ENCODE measurements around the gene CLTA.

CLTA gene

DNA sequence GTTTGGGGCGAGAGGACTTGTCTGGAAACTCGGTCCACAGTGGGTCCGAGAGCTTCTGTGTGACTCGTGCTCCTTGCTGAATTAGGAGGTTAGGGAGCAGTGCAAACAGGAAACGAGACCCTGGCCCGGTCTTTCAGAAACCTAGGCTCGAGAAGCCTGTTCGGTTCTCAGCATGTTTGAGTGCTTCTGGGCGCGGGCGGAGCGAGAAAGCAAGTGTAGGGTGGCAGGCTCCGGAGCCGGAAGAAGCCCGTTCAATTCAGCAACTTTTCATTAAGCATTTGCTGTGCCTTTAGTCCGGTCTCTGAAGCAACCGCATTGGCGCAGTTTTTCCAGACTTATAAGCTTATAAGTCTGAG is 547 bp downstream of the CLTA start:
- peaks cover 16% of the 10 kb centered on the region for H3K36me3 Mint-ChIP-seq (ENCODE audit: low read depth)
- peak overlapping the region; percentile 92 for H3K4me3 Mint-ChIP-seq
- H3K27me3 Mint-ChIP-seq: no peaks in the 10 kb centered on the region
- peak overlapping the region; percentile 43 for H3K27ac Mint-ChIP-seq
- H3K4me1 Mint-ChIP-seq (ENCODE audit: low read depth): peaks cover 47% of the 10 kb centered on the region
- H3K9me3 Mint-ChIP-seq: no peaks in the 10 kb centered on the region

- H3K4me1 Mint-ChIP-seq (ENCODE audit: low read depth): peaks cover 50% of the 10 kb centered on the region
- H3K27me3 Mint-ChIP-seq: no peaks in the 10 kb centered on the region
- peaks cover 16% of the 10 kb centered on the region for H3K36me3 Mint-ChIP-seq (ENCODE audit: low read depth)
- peak overlapping the region; percentile 43 for H3K27ac Mint-ChIP-seq
- peak overlapping the region; percentile 92 for H3K4me3 Mint-ChIP-seq
- H3K9me3 Mint-ChIP-seq: no peaks in the 10 kb centered on the region
Measured at GRCh38 chr9:36191686-36192085, 965 bp downstream of the CLTA start.

DNA sequence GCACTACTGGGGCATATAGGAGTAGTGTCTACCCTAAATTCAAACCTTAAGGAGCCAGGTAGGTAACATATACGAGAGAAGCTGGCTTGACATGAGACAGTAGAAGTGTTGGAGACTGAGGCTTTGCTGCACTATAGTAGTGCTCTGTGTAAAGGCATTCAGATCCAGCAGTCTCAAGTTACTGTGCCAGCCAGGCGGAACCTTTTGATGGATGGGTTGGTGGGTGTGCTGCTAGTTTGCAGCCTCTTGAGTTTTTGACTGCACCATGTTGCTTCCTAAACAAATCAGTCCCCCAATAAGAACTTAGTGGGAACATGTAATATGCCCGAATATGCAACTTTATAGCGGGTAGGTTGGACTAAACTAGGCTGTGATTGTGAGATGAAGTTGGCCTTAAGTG is 1.5 kb downstream of the CLTA start:
- Mint-ChIP-seq H3K27ac (peak overlapping the region; percentile 60), H3K4me1 (ENCODE audit: low read depth) (peaks cover 49% of the 10 kb centered on the region), H3K4me3 (peak overlapping the region; percentile 92), H3K27me3 (no peaks in the 10 kb centered on the region), H3K36me3 (ENCODE audit: low read depth) (peaks cover 17% of the 10 kb centered on the region), H3K9me3 (no peaks in the 10 kb centered on the region)

GRCh38 chr9:36193023-36193422 is 2.3 kb downstream of the CLTA start:
- Mint-ChIP-seq H3K27me3 (no peaks in the 10 kb centered on the region), H3K27ac (peak overlapping the region; percentile 60), H3K4me3 (peak overlapping the region; percentile 92), H3K36me3 (ENCODE audit: low read depth) (peaks cover 25% of the 10 kb centered on the region), H3K4me1 (ENCODE audit: low read depth) (peaks cover 46% of the 10 kb centered on the region), H3K9me3 (no peaks in the 10 kb centered on the region)

- peaks cover 31% of the 10 kb centered on the region for H3K36me3 Mint-ChIP-seq (ENCODE audit: low read depth)
- peaks cover 46% of the 10 kb centered on the region for H3K4me1 Mint-ChIP-seq (ENCODE audit: low read depth)
- no peaks in the 10 kb centered on the region for H3K9me3 Mint-ChIP-seq
- peak overlapping the region; percentile 13 for H3K27ac Mint-ChIP-seq
- H3K4me3 Mint-ChIP-seq: no peak overlapping the region
- no peaks in the 10 kb centered on the region for H3K27me3 Mint-ChIP-seq
Measured at GRCh38 chr9:36194326-36195000, 3.7 kb downstream of the CLTA start.

DNA sequence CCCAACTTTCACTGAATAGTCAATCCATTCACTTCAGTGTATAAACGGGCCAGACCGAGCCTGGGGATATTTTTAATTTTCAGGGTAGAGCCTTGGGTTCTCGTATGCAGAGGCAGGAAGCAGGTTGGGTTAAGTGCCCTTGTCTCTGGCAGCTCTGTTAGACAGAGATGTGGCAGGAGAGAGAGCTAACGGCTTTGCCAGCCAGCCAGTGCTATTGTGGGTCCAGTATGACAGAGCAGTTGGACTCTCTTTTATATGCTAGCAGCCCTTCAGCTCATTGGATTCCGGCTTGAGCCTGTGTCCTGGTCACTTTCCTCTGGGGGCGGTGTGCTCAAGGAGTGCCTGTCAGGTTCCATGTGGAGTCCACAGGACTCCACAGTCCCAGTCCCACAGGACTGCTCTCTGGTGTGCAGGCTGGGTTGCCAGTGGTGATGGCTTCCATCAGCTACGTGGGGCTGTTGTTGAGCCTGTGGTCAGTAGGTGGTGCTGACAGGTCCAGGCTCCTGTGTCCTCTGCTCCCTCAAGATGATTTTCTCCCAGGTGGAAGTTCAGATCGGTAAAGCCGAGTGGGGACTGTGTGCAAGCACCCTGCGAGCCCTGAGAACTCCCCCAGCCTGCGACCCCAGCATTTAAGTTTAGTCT is 14.3 kb downstream of the CLTA start:
- H3K27me3 Mint-ChIP-seq: no peaks in the 10 kb centered on the region
- H3K27ac Mint-ChIP-seq: no peak overlapping the region
- no peaks in the 10 kb centered on the region for H3K9me3 Mint-ChIP-seq
- H3K4me3 Mint-ChIP-seq: no peak overlapping the region
- H3K4me1 Mint-ChIP-seq (ENCODE audit: low read depth): peaks cover 41% of the 10 kb centered on the region
- peaks cover 93% of the 10 kb centered on the region for H3K36me3 Mint-ChIP-seq (ENCODE audit: low read depth)

GRCh38 chr9:36207016-36207415 is 16.3 kb downstream of the CLTA start:
- peaks cover 95% of the 10 kb centered on the region for H3K36me3 Mint-ChIP-seq (ENCODE audit: low read depth)

DNA sequence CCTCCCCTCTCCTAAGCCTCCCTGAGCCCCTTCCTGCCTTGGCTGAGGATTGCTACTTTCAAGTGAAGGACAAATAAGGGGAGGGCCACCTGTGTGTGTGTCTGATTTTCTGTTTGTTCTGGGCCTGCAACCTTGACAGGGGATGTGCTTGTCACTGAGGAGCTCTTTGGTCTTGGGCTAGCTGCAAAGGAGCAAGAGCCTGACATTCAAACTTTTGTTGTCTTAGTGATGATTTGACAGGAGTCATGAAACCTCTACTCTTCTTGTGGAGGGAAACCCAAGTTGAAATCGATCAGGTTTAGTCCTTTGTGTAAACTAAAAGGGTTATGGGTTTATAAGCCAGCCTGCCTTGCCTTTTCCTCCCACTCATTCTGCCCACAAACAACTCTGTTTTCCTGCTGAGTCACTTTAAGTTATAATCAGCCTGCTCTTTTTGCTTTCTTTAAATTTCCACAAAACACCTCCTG is 16.9 kb downstream of the CLTA start:
- H3K4me3 Mint-ChIP-seq: no peak overlapping the region
- H3K36me3 Mint-ChIP-seq (ENCODE audit: low read depth): peaks cover 95% of the 10 kb centered on the region
- H3K27ac Mint-ChIP-seq: peak overlapping the region; percentile 87
- H3K4me1 Mint-ChIP-seq (ENCODE audit: low read depth): peaks cover 41% of the 10 kb centered on the region
- H3K9me3 Mint-ChIP-seq: no peaks in the 10 kb centered on the region
- no peaks in the 10 kb centered on the region for H3K27me3 Mint-ChIP-seq

More at GRCh38 chr9:36207016-36207415, 16.3 kb downstream of the CLTA start:
- no peaks in the 10 kb centered on the region for H3K27me3 Mint-ChIP-seq
- no peaks in the 10 kb centered on the region for H3K9me3 Mint-ChIP-seq
- peaks cover 41% of the 10 kb centered on the region for H3K4me1 Mint-ChIP-seq (ENCODE audit: low read depth)
- H3K27ac Mint-ChIP-seq: peak overlapping the region; percentile 73
- H3K4me3 Mint-ChIP-seq: no peak overlapping the region

- Mint-ChIP-seq H3K27me3 (no peaks in the 10 kb centered on the region), H3K4me3 (no peak overlapping the region), H3K36me3 (ENCODE audit: low read depth) (peaks cover 95% of the 10 kb centered on the region), H3K4me1 (ENCODE audit: low read depth) (peaks cover 51% of the 10 kb centered on the region), H3K9me3 (no peaks in the 10 kb centered on the region), H3K27ac (peak overlapping the region; percentile 87)
Measured at GRCh38 chr9:36208521-36209253, 18.0 kb downstream of the CLTA start.

DNA sequence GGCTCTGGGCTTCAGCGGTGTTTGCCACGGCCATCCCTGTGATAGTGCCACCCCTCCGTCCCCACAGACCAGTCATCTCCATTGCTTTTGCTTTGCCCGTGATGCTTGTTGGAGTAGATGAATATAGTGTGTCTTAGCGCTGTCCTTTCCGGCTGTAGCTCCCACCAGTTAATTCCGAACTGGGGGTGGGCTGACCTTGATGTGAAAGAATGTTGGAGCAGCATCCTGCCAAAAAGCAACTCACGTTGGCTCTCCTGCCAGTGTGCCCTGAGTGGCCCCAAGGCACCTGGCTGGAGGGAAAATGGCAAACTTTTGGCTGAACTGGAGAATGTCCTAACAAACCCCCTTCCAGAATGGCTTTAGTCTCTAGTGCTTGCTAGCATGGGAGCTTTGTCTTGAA is 20.0 kb downstream of the CLTA start:
- Mint-ChIP-seq H3K4me1 (ENCODE audit: low read depth) (peaks cover 58% of the 10 kb centered on the region), H3K4me3 (no peak overlapping the region)

DNA sequence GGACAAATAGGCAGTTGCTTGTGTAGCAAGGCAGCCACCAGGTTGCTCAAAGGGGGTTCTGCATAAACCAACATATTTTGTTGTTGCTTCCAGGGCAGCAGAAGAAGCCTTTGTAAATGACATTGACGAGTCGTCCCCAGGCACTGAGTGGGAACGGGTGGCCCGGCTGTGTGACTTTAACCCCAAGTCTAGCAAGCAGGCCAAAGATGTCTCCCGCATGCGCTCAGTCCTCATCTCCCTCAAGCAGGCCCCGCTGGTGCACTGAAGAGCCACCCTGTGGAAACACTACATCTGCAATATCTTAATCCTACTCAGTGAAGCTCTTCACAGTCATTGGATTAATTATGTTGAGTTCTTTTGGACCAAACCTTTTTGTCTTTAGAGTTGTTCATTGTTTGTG is 20.8 kb downstream of the CLTA start:
- Mint-ChIP-seq H3K4me1 (ENCODE audit: low read depth) (peaks cover 54% of the 10 kb centered on the region), H3K36me3 (ENCODE audit: low read depth) (peaks cover 88% of the 10 kb centered on the region), H3K4me3 (no peak overlapping the region), H3K27ac (peak overlapping the region; percentile 45), H3K9me3 (no peaks in the 10 kb centered on the region), H3K27me3 (no peaks in the 10 kb centered on the region)

More for the DNA sequence above, 20.0 kb downstream of the CLTA start:
- Mint-ChIP-seq H3K27ac (peak overlapping the region; percentile 2), H3K9me3 (no peaks in the 10 kb centered on the region), H3K36me3 (ENCODE audit: low read depth) (peaks cover 90% of the 10 kb centered on the region), H3K27me3 (no peaks in the 10 kb centered on the region)

DNA sequence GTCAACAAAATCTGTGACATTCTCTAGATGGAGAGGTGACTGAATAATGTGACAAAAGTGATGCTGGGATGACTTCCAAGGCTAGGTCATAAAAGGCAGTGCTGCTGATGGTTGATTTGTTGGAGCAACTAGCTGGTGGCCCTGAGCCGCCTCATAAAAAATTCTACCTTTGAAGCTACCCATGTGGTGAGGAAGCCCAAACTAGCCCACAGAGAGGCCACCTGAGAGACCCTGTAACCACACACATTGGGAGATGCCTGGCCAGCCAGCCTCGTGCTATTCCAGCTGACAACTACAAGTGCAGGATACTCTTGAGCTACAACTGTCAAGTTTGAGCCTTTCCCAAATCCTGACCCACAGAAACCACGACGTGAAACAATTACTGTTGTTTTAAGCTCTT is 22.7 kb downstream of the CLTA start:
- Mint-ChIP-seq H3K27ac (peak overlapping the region; percentile 77), H3K36me3 (ENCODE audit: low read depth) (peaks cover 83% of the 10 kb centered on the region), H3K9me3 (no peaks in the 10 kb centered on the region), H3K4me1 (ENCODE audit: low read depth) (peaks cover 49% of the 10 kb centered on the region), H3K27me3 (no peaks in the 10 kb centered on the region), H3K4me3 (no peak overlapping the region)

GRCh38 chr9:36213989-36214388 is 23.3 kb downstream of the CLTA start:
- Mint-ChIP-seq H3K4me3 (no peak overlapping the region), H3K4me1 (ENCODE audit: low read depth) (peaks cover 49% of the 10 kb centered on the region), H3K9me3 (no peaks in the 10 kb centered on the region), H3K36me3 (ENCODE audit: low read depth) (peaks cover 81% of the 10 kb centered on the region), H3K27me3 (no peaks in the 10 kb centered on the region), H3K27ac (no peak overlapping the region)

DNA sequence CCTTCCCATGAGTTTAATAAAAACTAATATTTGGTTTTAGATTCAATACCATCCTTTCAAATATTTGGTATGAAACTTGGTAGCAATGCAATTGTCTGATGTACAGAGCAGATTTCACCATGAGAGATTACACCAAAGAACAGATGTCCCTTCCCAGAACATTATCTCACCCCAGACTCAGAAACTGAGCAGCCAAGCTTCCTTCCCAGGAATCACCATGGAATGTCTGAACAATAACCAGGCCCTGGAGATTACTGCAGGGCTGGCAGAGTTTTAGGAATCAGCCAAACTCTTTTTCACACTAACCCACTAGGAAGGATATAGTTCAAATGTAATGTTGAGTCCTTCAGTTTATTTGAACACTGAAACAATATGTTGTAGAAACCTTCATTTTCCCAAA is 23.9 kb downstream of the CLTA start:
- Mint-ChIP-seq H3K36me3 (ENCODE audit: low read depth) (peaks cover 81% of the 10 kb centered on the region), H3K27ac (no peak overlapping the region), H3K4me3 (no peak overlapping the region), H3K4me1 (ENCODE audit: low read depth) (peaks cover 47% of the 10 kb centered on the region), H3K27me3 (no peaks in the 10 kb centered on the region), H3K9me3 (no peaks in the 10 kb centered on the region)

DNA sequence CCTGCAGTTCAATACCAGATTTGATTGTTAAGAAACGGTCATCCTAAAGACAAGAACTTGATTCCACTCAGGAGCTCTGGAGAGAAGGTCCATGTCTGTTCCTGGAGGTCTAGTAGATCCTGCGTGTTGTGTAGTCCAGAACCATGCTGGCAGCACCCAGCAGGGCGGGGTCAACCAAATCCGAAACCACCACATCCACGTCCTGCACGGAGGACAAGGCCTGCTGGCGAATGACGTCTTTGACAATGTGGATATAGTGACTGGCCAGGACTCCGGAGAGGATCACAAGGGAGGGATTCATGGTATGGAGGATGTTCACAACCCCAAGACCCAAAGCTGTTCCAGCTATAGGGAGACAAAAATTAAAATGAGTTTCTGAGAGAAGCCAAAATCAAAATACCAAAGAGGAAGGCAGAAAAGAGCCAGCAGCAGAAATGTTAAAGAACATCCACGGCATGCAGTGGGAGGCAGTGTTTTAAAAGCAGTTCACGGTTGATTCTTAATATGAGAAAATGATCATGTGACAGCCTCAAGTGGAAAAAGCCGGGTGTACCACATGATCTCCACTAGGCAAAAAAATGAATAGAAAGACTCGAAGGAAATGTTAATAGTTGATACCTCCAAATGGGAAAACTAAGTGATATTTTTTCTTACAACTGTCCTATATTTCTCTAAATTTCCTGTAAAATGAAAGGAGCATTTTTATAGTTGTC is 26.7 kb downstream of the CLTA start:
- peak overlapping the region; percentile 76 for H3K27ac Mint-ChIP-seq
- H3K36me3 Mint-ChIP-seq (ENCODE audit: low read depth): peaks cover 73% of the 10 kb centered on the region
- no peak overlapping the region for H3K4me3 Mint-ChIP-seq
- H3K9me3 Mint-ChIP-seq: peaks cover 2% of the 10 kb centered on the region
- H3K27me3 Mint-ChIP-seq: no peaks in the 10 kb centered on the region
- peaks cover 44% of the 10 kb centered on the region for H3K4me1 Mint-ChIP-seq (ENCODE audit: low read depth)

All from stimulated activated naive CD8-positive, alpha-beta T cell treated with anti-CD3 and anti-CD28 coated beads, Interleukin-15, Interleukin-2, amounts not matched to agents 100 ng/mL and 50 ng/mL, for 24 hours (primary cell).